Lower lobe of right lung (tissue), 2 donors: ENCODE results near the gene ARHGAP4. TPM values are rescaled to one million over a fixed set of nuclear protein-coding genes. Genes with fewer than 3 reads are reported as not detected.

Source experiments
- ATAC-seq, 2 donors: fragments of 200-7000 bp; cut with Tn5 transposase; one replicate each; pipeline ENCODE4 v1.9.1; 2020 to 2022; ENCODE audit warnings: mild to moderate bottlenecking in 2 of 2, moderate library complexity in 2 of 2
- DNase-seq: peaks from one replicate; pipeline ENCODE4 v3.0.0-alpha.2; 2020
- H3K27ac ChIP-seq: fragments of 200-600 bp; one replicate; pipeline ENCODE4 v1.8.0; 2022
- H3K27me3 ChIP-seq: fragments of 200-600 bp; one replicate; pipeline ENCODE4 v1.8.0; 2022; ENCODE audit warnings: low read depth
- H3K36me3 ChIP-seq: fragments of 200-600 bp; one replicate; pipeline ENCODE4 v1.8.0; 2022; ENCODE audit warnings: mild to moderate bottlenecking
- H3K4me1 ChIP-seq: fragments of 200-600 bp; one replicate; pipeline ENCODE4 v1.8.0; 2022
- H3K4me3 ChIP-seq: fragments of 200-600 bp; one replicate; pipeline ENCODE4 v1.8.0; 2022; ENCODE audit warnings: mild to moderate bottlenecking
- H3K9me3 ChIP-seq: fragments of 200-600 bp; one replicate; pipeline ENCODE4 v1.8.0; 2022
- intact Hi-C: fragments of 100-400 bp; cut with DNase I; formaldehyde crosslinking; loops from one replicate; pipeline ENCODE4 v1.11.0; 2022
- total RNA-seq: library from RNA; stranded (reverse); fragmentation: NEBNext Ultra II Directional; extraction: Animal tissue kit (Norgen Biotek cat#: 25700); gene quantifications from one replicate; pipeline ENCODE4 v1.2.1, GENCODE V29; 2021
- TF ChIP-seq, protein P1 (sequence below): fragments of 200-600 bp; IDR thresholded peaks from one replicate; pipeline ENCODE4 v1.8.0; 2022; ENCODE audit warnings: antibody characterized with exemption, mild to moderate bottlenecking
- donor health status: DM: no; HTN: yes; CAD: no; lungs with severe emphysema.

Gene ARHGAP4
- total RNA-seq, 1 donor from 2014 or later: 70.7 TPM

DNA sequence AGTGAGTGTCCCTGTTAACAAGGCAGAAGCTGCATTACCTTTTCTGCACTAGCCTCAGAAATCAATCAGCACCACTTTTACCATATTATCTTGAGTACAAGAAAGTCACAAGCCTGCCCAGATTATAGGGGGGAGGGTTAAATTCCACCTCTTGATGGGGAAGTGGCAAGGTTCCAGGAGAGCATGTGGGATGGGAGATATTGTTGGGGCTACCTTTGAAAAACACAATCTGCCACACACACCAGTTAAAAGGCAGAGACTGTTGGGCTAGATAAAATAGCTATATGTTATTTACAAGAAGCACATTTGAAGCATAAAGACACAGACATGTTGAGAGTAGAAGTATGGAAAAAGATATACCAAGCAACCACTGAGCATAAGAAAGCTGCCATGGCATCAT lies 28.2 kb downstream of the ARHGAP4 start:
- no peak for ATAC-seq
- DNase-seq: no peak
- H3K4me1 ChIP-seq: no peaks in the 10 kb centered on the region
- no peaks in the 10 kb centered on the region for H3K36me3 ChIP-seq
- intact Hi-C loops: no loop called here
- H3K4me3 ChIP-seq: no peak overlapping the region
- TF ChIP-seq, protein P1, sequence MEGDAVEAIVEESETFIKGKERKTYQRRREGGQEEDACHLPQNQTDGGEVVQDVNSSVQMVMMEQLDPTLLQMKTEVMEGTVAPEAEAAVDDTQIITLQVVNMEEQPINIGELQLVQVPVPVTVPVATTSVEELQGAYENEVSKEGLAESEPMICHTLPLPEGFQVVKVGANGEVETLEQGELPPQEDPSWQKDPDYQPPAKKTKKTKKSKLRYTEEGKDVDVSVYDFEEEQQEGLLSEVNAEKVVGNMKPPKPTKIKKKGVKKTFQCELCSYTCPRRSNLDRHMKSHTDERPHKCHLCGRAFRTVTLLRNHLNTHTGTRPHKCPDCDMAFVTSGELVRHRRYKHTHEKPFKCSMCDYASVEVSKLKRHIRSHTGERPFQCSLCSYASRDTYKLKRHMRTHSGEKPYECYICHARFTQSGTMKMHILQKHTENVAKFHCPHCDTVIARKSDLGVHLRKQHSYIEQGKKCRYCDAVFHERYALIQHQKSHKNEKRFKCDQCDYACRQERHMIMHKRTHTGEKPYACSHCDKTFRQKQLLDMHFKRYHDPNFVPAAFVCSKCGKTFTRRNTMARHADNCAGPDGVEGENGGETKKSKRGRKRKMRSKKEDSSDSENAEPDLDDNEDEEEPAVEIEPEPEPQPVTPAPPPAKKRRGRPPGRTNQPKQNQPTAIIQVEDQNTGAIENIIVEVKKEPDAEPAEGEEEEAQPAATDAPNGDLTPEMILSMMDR: no peak
- no peaks in the 10 kb centered on the region for H3K27me3 ChIP-seq
- no peaks in the 10 kb centered on the region for H3K9me3 ChIP-seq
- no peak overlapping the region for H3K27ac ChIP-seq

DNA sequence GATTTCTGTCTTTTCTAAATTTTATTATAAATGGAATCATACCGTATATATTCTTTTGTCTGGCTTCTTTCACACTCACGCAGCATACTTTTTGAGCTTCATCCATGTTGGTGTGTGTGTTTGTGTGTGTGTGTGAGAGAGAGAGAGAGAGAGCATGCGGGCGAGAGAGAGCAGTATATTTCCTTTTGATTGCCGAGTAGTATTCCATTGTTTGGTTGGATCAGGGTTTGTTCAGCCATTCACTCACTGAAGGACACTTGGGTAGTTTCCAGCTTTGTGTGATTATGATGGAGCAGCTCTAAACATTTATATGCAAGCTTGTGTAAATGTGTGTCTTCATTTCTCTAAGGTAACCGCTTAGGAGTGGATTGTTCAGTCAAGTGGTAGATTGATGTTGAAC lies 36.9 kb downstream of the ARHGAP4 start:
- peaks cover 20% of the 10 kb centered on the region for H3K27me3 ChIP-seq
- H3K4me1 ChIP-seq: peaks cover 4% of the 10 kb centered on the region
- ATAC-seq: no peak
- no peak overlapping the region for H3K27ac ChIP-seq
- H3K4me3 ChIP-seq: no peak overlapping the region
- H3K9me3 ChIP-seq: no peaks in the 10 kb centered on the region
- intact Hi-C loops: no loop called here
- TF ChIP-seq, protein P1: no peak
- DNase-seq: no peak
- H3K36me3 ChIP-seq: no peaks in the 10 kb centered on the region

DNA sequence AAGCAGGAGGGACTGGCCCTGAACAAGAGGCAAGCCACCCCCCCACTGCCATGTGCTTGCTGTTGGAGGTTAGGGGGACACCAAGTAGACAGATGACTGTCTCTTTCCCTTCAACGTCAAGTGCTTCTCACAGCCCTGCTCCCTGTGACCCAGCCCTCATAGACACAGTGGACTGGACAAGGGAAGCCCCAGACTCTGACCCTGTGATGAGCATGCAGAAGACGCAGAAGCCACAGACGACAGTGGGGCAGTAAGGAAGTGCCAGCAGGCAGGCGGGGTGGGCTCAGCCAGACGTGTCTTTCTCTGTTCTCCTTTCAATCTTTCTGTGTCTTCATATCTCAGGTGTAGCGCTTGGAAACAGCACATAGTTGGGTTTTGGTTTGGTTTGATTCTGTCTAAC lies 37.7 kb downstream of the ARHGAP4 start:
- Histone ChIP-seq H3K4me1 (peaks cover 4% of the 10 kb centered on the region), H3K9me3 (no peaks in the 10 kb centered on the region), H3K4me3 (no peak overlapping the region), H3K27ac (no peak overlapping the region), H3K36me3 (no peaks in the 10 kb centered on the region), H3K27me3 (peaks cover 28% of the 10 kb centered on the region)
- intact Hi-C loops: no loop called here
- no peak for DNase-seq
- no peak for ATAC-seq
- TF ChIP-seq, protein P1: no peak

DNA sequence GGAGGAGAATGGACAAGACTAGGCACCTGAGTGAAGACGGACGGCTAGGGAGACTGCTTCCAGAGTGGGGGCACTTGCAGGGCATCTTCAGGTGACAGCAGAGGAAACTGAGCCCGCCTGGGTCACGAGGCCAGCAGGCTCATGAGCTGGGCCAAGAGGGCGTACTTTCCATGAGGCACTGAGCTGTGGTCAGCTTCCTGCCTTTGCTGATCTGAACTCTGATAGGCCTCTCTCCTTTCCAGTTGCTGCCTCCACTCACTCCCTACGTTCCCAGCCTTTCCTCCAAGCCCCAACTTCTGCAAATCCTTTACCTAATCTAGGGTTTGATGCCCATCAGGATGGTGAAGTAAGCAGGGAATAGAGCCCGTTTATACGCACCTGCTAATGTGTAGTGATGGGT lies 38.7 kb downstream of the ARHGAP4 start:
- Histone ChIP-seq H3K36me3 (no peaks in the 10 kb centered on the region), H3K27me3 (peaks cover 35% of the 10 kb centered on the region), H3K4me3 (no peak overlapping the region), H3K27ac (no peak overlapping the region), H3K4me1 (peaks cover 4% of the 10 kb centered on the region), H3K9me3 (no peaks in the 10 kb centered on the region)
- no peak for DNase-seq
- intact Hi-C loops: no loop called here
- TF ChIP-seq, protein P1: no peak
- ATAC-seq: no peak

DNA sequence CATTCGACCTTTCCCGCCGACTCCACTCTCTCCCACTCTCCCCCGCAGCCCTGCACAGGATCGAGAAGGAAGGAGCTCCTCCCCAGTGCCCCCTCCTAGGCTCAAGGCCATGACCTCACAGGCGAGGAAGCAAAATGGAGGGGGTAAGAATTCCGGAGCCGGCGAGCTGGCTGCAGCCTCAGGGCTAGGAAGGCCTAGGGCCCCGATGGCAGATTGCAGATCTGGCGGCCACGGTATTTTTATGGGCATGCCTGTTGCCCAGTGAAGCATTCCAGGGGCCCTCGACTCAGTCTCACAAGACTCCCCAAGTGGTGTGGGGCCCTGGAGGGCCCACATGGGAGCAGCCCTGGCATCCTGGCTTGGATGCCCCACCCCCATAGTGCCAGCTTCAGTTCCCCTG lies 39.1 kb downstream of the ARHGAP4 start:
- no peak for DNase-seq
- Histone ChIP-seq H3K4me3 (no peak overlapping the region), H3K4me1 (peaks cover 4% of the 10 kb centered on the region), H3K36me3 (no peaks in the 10 kb centered on the region), H3K27ac (no peak overlapping the region), H3K9me3 (no peaks in the 10 kb centered on the region), H3K27me3 (peaks cover 35% of the 10 kb centered on the region)
- TF ChIP-seq, protein P1: no peak
- intact Hi-C loops: no loop called here
- ATAC-seq: no peak
